SK-N-SH (cell line): ENCODE data around the gene TGFBI. TPM values are rescaled to one million over a fixed set of nuclear protein-coding genes. Genes with fewer than 3 reads are reported as not detected.
A peak's percentile ranks its signal among the peaks of the same experiment; 100 is the strongest.

Experiments used
- CTCF ChIA-PET: fragments of 300-600, 350-600 bp; formaldehyde crosslinking; extraction: SDS; loops from one replicate; lab custom pipeline; 2021; lab: Yijun Ruan, JAX
- POLR2A ChIA-PET: fragments of 350-600 bp; sonication (Branson Sonifier 250); formaldehyde crosslinking; extraction: SDS; loops from one replicate; lab custom pipeline; 2020; ENCODE audit warnings: antibody characterized with exemption, inconsistent platforms; lab: Yijun Ruan, JAX
- DNase-seq: peaks from one replicate; pipeline ENCODE4 v3.0.0; 2012
- H2AFZ ChIP-seq: fragments of 200-600 bp; sonication (generic); 2 replicates; pipeline ENCODE4 v1.8.1; 2016; ENCODE audit warnings: antibody characterized with exemption, mild to moderate bottlenecking, low read depth
- H3F3A ChIP-seq: fragments of 200-600 bp; sonication (generic); replicated peaks from 2 replicates; pipeline ENCODE3; 2016; ENCODE audit warnings: antibody characterized with exemption, mild to moderate bottlenecking; ENCODE audit not compliant: insufficient read depth
- H3K27ac ChIP-seq, 2 experiments: fragments of 200-500 bp in 1 of 2; fragments of 200-600 bp in 1 of 2; sonication (Bioruptor generic) in 1 of 2; sonication (generic), shearing (Covaris generic) in 1 of 2; 2 replicates each; pipeline versions ENCODE4 v1.5.1 to v1.6.1; 2014 to 2016; ENCODE audit warnings: low read depth in 2 of 2, inconsistent platforms in 1 of 2, low read length in 1 of 2, mild to moderate bottlenecking in 1 of 2, mixed read lengths in 1 of 2
- H3K27me3 ChIP-seq: fragments of 200-600 bp; sonication (generic), shearing (Covaris generic); 2 replicates; pipeline ENCODE4 v1.6.1; 2016; ENCODE audit warnings: mixed run types; ENCODE audit not compliant: insufficient read depth
- H3K36me3 ChIP-seq, 2 experiments: fragments of 200-500 bp in 1 of 2; fragments of 200-600 bp in 1 of 2; sonication (Bioruptor generic) in 1 of 2; sonication (generic) in 1 of 2; replicated peaks in 1 of 2; 2 replicates each; pipeline versions ENCODE3 to v1.5.1; 2014 to 2016; ENCODE audit warnings: low read length in 1 of 2, mild to moderate bottlenecking in 1 of 2; ENCODE audit not compliant: insufficient read depth in 2 of 2, control insufficient read depth in 1 of 2
- H3K4me1 ChIP-seq, 2 experiments: fragments of 200-500 bp in 1 of 2; fragments of 200-600 bp in 1 of 2; sonication (Bioruptor generic) in 1 of 2; sonication (generic), shearing (Covaris generic) in 1 of 2; 2 replicates each; pipeline versions ENCODE4 v1.5.1 to v1.6.1; 2014 to 2016; ENCODE audit warnings: low read depth in 1 of 2, low read length in 1 of 2, mixed run types in 1 of 2; ENCODE audit not compliant: insufficient read depth in 2 of 2, control insufficient read depth in 1 of 2
- H3K4me2 ChIP-seq: fragments of 200-600 bp; sonication (generic), shearing (Covaris generic); 2 replicates; pipeline ENCODE4 v1.6.1; 2017; ENCODE audit warnings: mixed run types
- H3K4me3 ChIP-seq, 2 experiments: fragments of 200-500 bp in 1 of 2; fragments of 200-600 bp in 1 of 2; sonication (Bioruptor generic) in 1 of 2; sonication (generic), shearing (Covaris generic) in 1 of 2; 2 replicates each; pipeline versions ENCODE4 v1.5.1 to v1.8.1; 2014 to 2016; ENCODE audit warnings: low read depth in 2 of 2, inconsistent platforms in 1 of 2, low read length in 1 of 2, mild to moderate bottlenecking in 1 of 2, mixed read lengths in 1 of 2, moderate library complexity in 1 of 2
- H3K79me2 ChIP-seq: fragments of 200-600 bp; sonication (generic); 2 replicates; pipeline ENCODE4 v1.8.1; 2017; ENCODE audit warnings: mild to moderate bottlenecking; ENCODE audit not compliant: insufficient read depth
- H3K9ac ChIP-seq: fragments of 200-600 bp; sonication (generic); 2 replicates; pipeline ENCODE4 v1.6.1; 2017; ENCODE audit warnings: mixed run types
- H3K9me2 ChIP-seq: fragments of 200-600 bp; sonication (generic); 2 replicates; pipeline ENCODE4 v1.6.1; 2017; ENCODE audit warnings: mixed run types
- H3K9me3 ChIP-seq: fragments of 200-600 bp; sonication (generic); 2 replicates; pipeline ENCODE4 v1.6.1; 2017; ENCODE audit warnings: mixed run types, mild to moderate bottlenecking, moderate library complexity
- H4K20me1 ChIP-seq: fragments of 200-600 bp; sonication (generic); 2 replicates; pipeline ENCODE4 v1.6.1; 2017; ENCODE audit warnings: mild to moderate bottlenecking, mixed run types; ENCODE audit not compliant: insufficient read depth
- CHD2 ChIP-seq: fragments of 150-350 bp; IDR thresholded peaks from 2 replicates; pipeline ENCODE4 v1.6.1; 2018; ENCODE audit warnings: low read length; ENCODE audit not compliant: partially characterized antibody
- CTCF ChIP-seq: fragments of 200-600 bp; sonication (generic); IDR thresholded peaks from 2 replicates; pipeline ENCODE4 v1.6.1; 2017; ENCODE audit warnings: antibody characterized with exemption, mild to moderate bottlenecking, moderate library complexity
- EP300 ChIP-seq, 2 experiments: IDR thresholded peaks; 2 replicates each; pipeline versions ENCODE4 v1.4.0 to v1.6.1; 2012; ENCODE audit warnings: borderline replicate concordance in 1 of 2, low read depth in 1 of 2, low read length in 1 of 2
- GABPA ChIP-seq: IDR thresholded peaks from 2 replicates; pipeline ENCODE4 v1.4.0; 2012; ENCODE audit warnings: low read depth, mild to moderate bottlenecking
- GATA2 ChIP-seq: sonication (generic); formaldehyde crosslinking; IDR thresholded peaks from 2 replicates; pipeline ENCODE4 v1.5.0; 2020; ENCODE audit warnings: mild to moderate bottlenecking, missing genetic modification reagents
- JUND ChIP-seq: IDR thresholded peaks from 2 replicates; pipeline ENCODE4 v1.4.0; 2012
- MAX ChIP-seq: IDR thresholded peaks from 2 replicates; pipeline ENCODE4 v1.4.0; 2012; ENCODE audit warnings: low read depth
- MXI1 ChIP-seq: IDR thresholded peaks from 2 replicates; pipeline ENCODE4 v1.6.1; 2012; ENCODE audit warnings: mild to moderate bottlenecking, low read depth, low read length, improper control_type of control experiment
- NRF1 ChIP-seq: IDR thresholded peaks from 2 replicates; pipeline ENCODE4 v1.6.1; 2012; ENCODE audit warnings: low read depth, mild to moderate bottlenecking, low read length
- POLR2AphosphoS5 ChIP-seq: IDR thresholded peaks from 2 replicates; pipeline ENCODE4 v1.6.1; 2012; ENCODE audit warnings: low read depth, low read length
- RCOR1 ChIP-seq: fragments of 150-350 bp; IDR thresholded peaks from 2 replicates; pipeline ENCODE4 v1.6.1; 2017; ENCODE audit warnings: antibody characterized with exemption, low read length
- RXRA ChIP-seq: IDR thresholded peaks from 2 replicates; pipeline ENCODE4 v1.4.0; 2012; ENCODE audit warnings: low read depth, mild to moderate bottlenecking, borderline replicate concordance
- TCF12 ChIP-seq: IDR thresholded peaks from 2 replicates; pipeline ENCODE4 v1.4.0; 2012
- TEAD4 ChIP-seq: IDR thresholded peaks from 2 replicates; pipeline ENCODE4 v1.4.0; 2012; ENCODE audit warnings: mild to moderate bottlenecking, borderline replicate concordance; ENCODE audit not compliant: insufficient read depth
- USF1 ChIP-seq: IDR thresholded peaks from 2 replicates; pipeline ENCODE4 v1.4.0; 2012; ENCODE audit warnings: low read depth, borderline replicate concordance
- USF2 ChIP-seq: fragments of 150-350 bp; IDR thresholded peaks from 2 replicates; pipeline ENCODE4 v1.6.1; 2017; ENCODE audit warnings: antibody characterized with exemption, low read length, low read depth, borderline replicate concordance
- ZBTB33 ChIP-seq: IDR thresholded peaks from 2 replicates; pipeline ENCODE4 v1.4.0; 2012; ENCODE audit warnings: low read depth, borderline replicate concordance
- WGBS: methylation state at CpG from one replicate; pipeline ENCODE4 v1.1.6; 2017; ENCODE audit warnings: low lambda C conversion rate; 5-methylcytosine and 5-hydroxymethylcytosine counted together
- polyA plus RNA-seq, 3 experiments: library from polyadenylated mRNA; depleted of rRNA; stranded (reverse); fragments of >200 nt; gene quantifications; 2 replicates each; pipeline ENCODE4 v1.2.3, GENCODE V29; 2012

Gene TGFBI
- polyA plus RNA-seq, 1 of the 3 experiments (the other 2 are of a cell fraction), result 2,678 TPM

GRCh38 chr5:136046246-136046645, 17.5 kb downstream of the TGFBI start:
- H3K9ac ChIP-seq, result no peak overlapping the region
- no peak for DNase-seq
- no peaks in the 10 kb centered on the region for H3K27me3 ChIP-seq
- TF ChIP-seq NRF1 (no peak), POLR2AphosphoS5 (no peak), RXRA (no peak), GABPA (no peak), EP300 (IDR thresholded peaks at IDR 0.05; ENCODE audit: borderline replicate concordance in 1 of 2, low read depth in 1 of 2, low read length in 1 of 2) (no peak), CHD2 (no peak), MXI1 (no peak), CTCF (no peak), JUND (no peak), GATA2 (CRISPR knock-in tag) (no peak)
- H3K79me2 ChIP-seq, result no peaks in the 10 kb centered on the region; the same call in 1 of the 2 replicates
- peaks cover 84% of the 10 kb centered on the region for H3F3A ChIP-seq
- no peak overlapping the region for H3K4me3 ChIP-seq
- WGBS, result 95% methylated on average over 10 of the region's 12 CpGs
- peaks cover 42 to 45% of the 10 kb centered on the region in 2 experiments for H3K36me3 ChIP-seq
- H2AFZ ChIP-seq, result no peak overlapping the region
- peaks cover 0 to 17% of the 10 kb centered on the region in 2 experiments; a peak in 2 of 4 replicates for H3K4me1 ChIP-seq
- no peaks in the 10 kb centered on the region for H3K9me3 ChIP-seq
- ChIA-PET POLR2A (no interaction called here), CTCF (interaction anchor here (1.1 to 1.5 kb wide), 3 partner anchors 36 to 101 kb away, joined by 3 read pairs; no protein-coding TSS in a partner anchor)
- H3K27ac ChIP-seq, result peak overlapping the region in 1 of 2 experiments; percentile 97; a peak in 2 of 4 replicates
- peaks cover 28% of the 10 kb centered on the region for H4K20me1 ChIP-seq
- H3K4me2 ChIP-seq, result no peak overlapping the region
- H3K9me2 ChIP-seq, result no peaks in the 10 kb centered on the region

- H3K9ac ChIP-seq, result no peak overlapping the region
- peaks cover 13% of the 10 kb centered on the region; the same call in 1 of the 2 replicates for H4K20me1 ChIP-seq
- no peak overlapping the region for H2AFZ ChIP-seq
- peak overlapping the region; percentile 3 to 97; a peak in 3 of 4 replicates for H3K27ac ChIP-seq
- H3K4me3 ChIP-seq, result no peak overlapping the region
- CTCF ChIA-PET, result interaction anchor here (1.2 kb wide), 1 partner anchor 10 kb away, joined by 3 read pairs; no protein-coding TSS in a partner anchor
- H3K4me2 ChIP-seq, result no peak overlapping the region
- no peaks in the 10 kb centered on the region for H3K9me3 ChIP-seq
- no peak for DNase-seq
- no peaks in the 10 kb centered on the region for H3K27me3 ChIP-seq
- no peaks in the 10 kb centered on the region for H3K9me2 ChIP-seq
- 90% methylated on average over 2 of the region's 8 CpGs for WGBS
- peaks cover 38 to 47% of the 10 kb centered on the region in 2 experiments for H3K36me3 ChIP-seq
- peaks cover 0 to 12% of the 10 kb centered on the region in 2 experiments; a peak in 2 of 4 replicates for H3K4me1 ChIP-seq
- H3K79me2 ChIP-seq, result no peaks in the 10 kb centered on the region; the same call in 1 of the 2 replicates
- peaks cover 84% of the 10 kb centered on the region for H3F3A ChIP-seq
- POLR2A ChIA-PET, result no interaction called here
- no peak for TF ChIP-seq USF1
- no peak for TF ChIP-seq MAX
- TF ChIP-seq JUND, result no peak
- no peak for TF ChIP-seq CHD2
- no peak for TF ChIP-seq ZBTB33
- TF ChIP-seq USF2, result no peak
- TF ChIP-seq TEAD4, result no peak
- TF ChIP-seq CTCF, result no peak
- TF ChIP-seq EP300 (IDR thresholded peaks at IDR 0.05; ENCODE audit: borderline replicate concordance in 1 of 2, low read depth in 1 of 2, low read length in 1 of 2), result no peak
- no peak for TF ChIP-seq MXI1
- TF ChIP-seq TCF12, result no peak
- no peak for TF ChIP-seq RCOR1
Observed at GRCh38 chr5:136047858-136048257, 19.1 kb downstream of the TGFBI start.
